GM18498 (cell line): ENCODE measurements around the gene CDK16.
A peak's percentile ranks its signal among the peaks of the same experiment; 100 is the strongest.

Source experiments
- ATAC-seq: cut with Tn5 transposase; IDR thresholded peaks from one replicate; pipeline ENCODE4 v1.9.1; 2021; ENCODE audit warnings: mild to moderate bottlenecking, moderate library complexity; ENCODE audit not compliant: unreplicated experiment

The CDK16 gene

DNA sequence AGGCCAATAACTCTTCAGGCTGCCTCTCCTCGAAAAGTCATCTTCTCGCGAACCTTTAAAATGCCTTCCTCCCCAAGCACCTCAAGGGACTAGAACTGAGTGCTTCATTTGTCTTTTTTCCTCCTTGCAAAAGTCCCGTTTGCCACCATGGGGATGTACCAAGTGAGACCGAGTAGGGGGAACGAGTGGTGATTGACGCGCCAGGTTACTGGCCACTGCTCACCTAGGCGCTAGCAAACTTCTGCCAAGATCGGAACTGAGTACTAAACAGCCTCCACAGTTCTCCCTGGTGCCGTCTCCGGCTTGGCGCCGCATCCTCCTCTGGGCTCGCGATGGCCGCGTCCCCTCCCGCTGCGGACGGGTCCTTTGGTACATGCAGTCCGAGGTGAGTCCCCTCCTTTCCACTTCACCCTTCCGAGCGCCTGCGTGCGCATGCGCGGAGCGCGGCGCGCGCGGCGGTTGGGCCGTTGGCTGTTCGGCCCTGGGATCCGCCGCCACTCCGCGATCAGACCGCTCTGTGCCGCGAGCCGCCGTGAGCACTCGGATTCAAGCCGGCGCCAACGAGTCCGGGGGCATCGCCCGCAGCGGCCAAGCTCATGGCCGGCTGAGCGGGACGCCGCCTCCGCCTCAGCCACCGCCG lies at the start of gene CDK16:
TSS of gene CDK16 (plus strand) at position 402 of the 640 bp plus-strand sequence. CDS start 4,877 bp downstream, outside the sequence.
- peak; percentile 43 for ATAC-seq

DNA sequence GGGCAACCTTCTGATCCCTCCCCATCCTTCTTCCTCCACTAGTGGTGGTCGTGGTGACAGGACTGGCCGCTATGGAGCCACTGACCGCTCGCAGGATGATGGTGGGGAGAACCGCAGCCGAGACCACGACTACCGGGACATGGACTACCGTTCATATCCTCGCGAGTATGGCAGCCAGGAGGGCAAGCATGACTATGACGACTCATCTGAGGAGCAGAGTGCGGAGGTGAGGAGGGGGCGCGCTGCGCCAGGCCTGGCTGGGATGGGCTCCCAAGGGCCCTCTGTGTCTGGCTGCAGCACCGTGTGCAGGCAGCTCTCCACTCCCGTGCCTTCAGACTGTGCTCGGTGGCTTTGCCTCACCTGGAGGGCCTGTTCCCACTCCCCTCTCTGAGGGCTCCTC lies 49.2 kb upstream of the CDK16 start:
- no peak for ATAC-seq

DNA sequence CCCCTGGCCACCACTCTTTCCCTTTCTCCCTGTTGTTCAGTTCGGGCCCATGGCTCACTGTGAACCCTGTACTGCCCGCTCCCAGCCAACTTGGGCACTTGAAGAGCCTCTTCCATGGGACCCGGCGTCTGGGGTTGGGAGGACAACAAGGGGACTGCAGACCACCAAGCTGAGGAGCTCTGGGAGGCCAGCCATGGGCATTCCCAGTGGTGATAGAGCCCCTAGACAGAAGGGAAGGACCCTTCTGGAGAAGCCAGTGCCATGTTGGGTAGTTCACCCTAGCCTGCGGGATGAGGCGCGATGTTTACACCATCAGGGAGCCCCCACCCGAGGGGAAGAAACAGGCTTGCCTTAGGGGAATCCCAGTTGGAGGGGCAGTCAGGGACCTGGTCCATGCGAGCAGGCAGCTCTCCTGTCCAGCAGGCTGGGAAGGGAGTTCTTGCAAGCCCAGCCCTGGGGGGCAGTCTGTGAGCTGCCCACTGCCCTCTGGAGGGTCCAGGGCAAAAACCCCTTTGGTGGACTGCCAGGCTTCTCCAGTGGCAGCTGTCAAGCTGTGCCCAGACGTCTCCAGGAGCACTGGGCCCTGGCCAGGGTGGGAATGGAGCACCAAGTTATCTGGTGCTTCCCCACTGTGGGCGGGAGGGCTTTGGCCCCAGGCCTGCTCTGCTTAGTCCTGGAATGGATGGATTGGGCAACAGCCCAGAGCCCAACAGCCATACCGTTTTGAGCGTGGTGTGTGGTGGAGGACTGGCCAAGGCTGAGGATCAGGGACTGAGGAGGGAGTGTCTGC lies 48.6 kb upstream of the CDK16 start:
- no peak for ATAC-seq

DNA sequence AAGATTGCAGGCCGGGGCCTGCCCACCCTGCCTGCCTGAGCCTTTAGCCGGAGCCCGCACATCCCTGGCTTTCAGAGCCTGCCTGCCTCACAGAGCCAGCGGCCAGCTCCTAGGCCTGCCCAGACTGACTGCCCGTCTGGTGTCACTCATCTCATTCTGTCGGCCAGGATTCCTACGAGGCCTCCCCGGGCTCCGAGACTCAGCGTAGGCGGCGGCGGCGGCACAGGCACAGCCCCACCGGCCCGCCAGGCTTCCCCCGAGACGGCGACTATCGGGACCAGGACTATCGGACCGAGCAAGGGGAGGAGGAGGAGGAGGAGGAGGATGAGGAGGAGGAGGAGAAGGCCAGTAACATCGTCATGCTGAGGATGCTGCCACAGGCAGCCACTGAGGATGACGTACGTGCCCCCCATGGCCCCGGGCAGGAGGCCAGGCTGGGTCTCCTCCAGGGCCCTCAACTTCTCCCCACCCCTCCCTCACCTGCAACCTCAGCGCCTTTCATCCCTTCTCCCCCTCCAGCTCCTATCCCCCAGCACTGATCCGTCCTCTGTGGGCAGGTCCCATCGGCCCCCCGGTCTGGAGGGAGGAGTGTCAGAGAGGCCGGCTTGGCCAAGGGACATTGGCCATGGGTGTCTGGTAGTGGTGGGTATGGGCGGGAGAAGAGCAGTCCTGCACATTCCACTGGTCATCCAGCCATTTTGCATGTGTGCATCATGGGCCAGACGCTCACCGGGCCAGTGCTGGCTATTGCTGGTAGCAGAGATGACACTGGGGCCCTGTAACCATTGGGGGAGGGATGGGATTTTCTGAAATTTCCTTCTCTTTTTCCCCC lies 47.4 kb upstream of the CDK16 start:
- no peak for ATAC-seq

DNA sequence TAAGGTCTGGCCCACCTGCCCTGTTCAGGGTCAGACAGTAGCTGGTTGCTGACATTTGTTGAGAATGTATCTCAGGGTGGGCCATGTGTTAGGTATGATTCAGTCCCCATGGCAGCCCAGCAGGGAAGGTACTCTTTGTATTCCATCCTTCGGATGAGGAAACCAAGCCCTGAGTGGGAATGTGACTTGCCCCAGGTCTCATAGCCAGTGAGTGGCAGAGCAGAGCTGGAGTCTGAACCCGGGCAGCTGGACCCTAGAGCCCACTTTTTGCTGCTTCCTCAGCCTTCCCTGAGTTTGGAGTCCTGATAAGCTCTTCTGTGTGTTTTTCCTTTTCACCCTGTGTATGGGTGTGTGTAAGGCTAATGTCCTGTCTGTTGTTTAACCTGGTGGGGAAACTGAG lies 46.5 kb upstream of the CDK16 start:
- ATAC-seq, result no peak

DNA sequence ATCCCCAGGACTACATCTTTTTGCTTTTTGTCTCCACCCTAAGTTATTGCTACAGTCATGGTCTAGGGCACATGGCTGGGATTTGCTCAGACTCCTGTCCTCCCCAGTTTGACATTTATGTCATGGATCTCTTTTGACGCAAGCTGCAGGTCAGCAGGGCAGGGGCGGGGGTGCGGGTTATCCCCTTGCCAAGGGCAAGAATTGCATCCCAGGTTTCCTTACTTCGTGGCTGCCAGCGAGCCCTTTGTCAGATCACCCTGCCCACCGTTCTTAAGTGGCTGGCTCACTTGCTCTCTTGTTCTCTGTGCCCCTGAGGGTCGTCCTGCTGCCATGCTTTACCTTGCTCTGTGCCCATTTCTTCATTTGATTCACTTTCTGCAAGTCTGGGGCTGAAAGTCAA lies 45.9 kb upstream of the CDK16 start:
- no peak for ATAC-seq

DNA sequence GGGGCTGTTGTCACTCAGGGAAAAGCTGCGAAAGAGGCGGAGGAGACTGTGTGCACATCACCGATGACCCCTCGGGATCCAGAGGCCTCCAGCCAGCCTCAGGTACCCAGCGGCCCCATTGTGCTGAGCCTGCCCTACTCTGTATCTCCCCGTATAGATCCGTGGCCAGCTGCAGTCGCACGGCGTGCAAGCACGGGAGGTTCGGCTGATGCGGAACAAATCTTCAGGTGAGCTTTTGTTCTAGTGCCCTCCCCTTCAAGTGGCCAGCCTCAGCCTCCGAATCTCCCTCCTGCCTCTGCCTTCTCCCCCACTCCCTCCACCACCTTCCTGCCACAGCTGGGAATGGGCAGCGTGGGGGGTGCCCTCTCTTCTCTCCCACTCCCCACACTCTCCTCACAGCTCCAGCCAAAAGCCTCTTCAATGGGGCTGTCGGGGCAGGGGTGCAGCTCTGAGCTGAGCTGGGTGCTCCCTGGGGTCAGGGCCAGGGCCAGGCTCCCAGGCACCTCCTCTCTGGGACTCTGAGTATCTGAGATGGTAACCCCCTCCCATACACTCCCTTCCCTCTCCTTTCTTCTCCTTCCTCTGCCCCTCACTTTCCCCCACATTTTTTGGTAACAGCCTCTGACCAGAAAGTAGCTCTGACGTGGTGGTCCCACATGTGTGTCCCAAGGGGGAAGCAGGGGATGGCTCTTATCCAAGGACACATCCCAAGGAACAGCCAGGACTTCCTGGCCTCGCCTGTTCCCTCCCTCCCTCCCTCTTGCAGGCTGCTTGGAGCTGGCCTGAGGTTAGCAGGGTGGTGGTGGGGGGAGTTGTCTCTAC lies 45.3 kb upstream of the CDK16 start:
- ATAC-seq, result no peak

DNA sequence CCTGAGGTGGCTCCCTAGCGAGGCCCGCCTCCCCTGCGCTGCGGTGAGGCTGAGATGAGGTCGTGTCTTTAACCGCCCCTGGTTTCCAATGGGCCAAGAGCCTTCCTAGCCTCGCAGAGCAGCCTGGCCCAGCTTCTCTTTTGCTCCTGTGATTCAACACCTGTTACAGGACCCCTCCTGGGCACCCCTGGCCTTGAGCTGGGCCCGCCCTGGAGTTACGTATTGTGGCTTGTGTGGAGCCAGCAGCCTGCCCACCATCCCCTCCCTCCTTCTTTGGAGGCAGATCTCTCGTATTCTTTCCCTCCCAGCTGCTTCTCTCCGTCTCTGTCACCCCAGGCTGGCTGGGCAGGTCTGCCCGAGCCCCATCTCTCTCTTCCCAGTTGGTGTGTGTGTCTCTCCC lies 44.1 kb upstream of the CDK16 start:
- no peak for ATAC-seq

DNA sequence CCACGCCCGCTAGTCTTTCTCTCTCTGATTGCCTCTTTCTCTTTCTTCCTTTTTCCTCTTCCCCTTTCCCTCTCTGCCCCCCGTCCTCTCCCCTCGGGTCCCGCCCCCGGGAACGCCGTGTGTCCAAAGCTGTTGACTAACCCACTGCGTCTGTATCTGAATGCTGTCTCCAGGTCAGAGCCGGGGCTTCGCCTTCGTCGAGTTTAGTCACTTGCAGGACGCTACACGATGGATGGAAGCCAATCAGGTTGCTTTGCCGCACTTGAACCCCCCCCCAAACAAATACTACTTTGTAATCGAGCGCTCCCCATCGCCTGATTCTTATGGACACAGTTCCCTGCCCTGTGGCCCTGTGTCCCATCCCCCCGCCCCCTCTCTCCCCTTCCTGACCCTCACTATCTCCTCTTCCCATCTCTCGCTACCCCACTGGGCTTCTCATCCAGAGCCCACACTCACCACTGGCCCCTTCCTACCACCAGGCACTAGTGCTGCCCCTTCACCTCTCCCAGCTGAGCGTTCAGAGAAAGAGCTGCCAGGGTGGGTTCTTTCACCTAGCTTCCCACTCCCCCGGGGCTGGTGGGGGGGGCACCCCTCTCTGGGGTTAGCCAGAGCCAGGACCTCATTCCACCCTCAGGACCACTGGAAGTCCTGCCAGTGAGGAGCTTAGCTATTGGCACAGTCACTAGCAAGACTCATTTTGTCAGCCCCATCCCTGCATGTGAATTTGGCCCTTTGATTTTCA lies 43.5 kb upstream of the CDK16 start:
- ATAC-seq, result no peak

DNA sequence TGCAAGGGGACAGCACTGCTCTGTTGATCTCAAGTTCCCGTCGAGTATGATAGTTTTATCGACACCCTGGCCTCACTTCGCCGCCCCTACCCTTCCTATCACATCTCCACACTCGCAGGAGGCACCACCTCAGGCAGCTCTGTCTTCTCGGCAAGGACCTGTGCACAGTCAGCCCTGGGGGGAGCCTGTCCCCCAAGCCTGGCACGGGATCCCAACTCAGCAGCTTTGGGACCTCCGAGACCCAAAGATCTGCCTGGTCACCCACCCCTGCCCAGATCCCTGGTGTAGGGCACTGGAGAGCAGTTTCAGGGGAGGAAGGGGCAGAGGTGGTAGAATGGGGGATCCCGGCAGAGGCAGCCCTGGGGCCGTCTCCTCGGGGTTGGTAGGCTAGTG lies 42.9 kb upstream of the CDK16 start:
- no peak for ATAC-seq

DNA sequence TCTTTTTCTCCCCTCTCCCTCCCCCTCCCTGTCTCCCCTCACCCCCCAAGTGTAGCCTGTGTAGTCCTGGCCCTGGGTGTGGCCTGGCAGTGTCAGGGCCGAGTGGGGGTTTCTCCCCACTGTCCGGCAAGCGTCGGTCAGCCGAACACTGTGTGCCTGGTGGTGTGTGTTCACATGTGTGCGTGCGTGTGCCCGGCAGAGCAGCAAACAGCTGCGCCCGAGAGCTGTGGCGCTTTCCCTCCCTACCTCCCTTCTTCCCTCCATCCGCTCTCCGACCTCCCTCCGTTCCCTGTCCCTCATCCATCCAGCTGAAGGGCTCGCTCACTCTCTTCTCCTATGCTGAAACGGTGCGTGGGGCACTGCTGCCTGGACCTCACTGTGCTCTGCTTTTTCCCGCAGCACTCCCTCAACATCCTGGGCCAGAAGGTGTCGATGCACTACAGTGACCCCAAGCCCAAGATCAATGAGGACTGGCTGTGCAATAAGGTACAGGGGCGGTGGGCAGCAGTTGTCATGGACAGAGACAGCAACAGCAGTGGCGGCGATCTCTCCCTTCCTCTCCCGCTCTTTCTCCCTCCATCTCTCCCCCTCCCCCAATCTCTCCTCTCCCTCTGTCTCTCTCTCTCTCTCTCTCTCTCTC lies 42.3 kb upstream of the CDK16 start:
- ATAC-seq, result no peak

DNA sequence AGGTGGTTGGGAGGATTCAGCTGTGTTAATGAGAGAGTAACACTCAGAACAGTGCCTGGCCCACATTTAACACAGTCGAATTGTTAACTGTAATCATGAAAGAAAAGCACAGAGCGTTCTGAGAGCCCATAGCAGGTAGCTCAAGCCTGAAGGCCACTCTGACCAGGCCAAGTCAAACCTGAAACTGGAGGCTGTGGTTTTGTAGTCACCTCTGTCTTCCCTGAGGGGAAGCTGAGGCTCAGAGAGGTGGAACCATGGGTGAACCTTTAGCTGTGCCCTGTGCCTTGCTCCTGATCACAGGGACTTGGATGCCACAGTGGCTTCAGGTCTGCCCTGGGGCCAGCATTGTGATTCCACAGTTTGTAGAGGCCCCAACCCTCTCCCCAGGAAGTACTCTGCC lies 41.4 kb upstream of the CDK16 start:
- ATAC-seq, result no peak

DNA sequence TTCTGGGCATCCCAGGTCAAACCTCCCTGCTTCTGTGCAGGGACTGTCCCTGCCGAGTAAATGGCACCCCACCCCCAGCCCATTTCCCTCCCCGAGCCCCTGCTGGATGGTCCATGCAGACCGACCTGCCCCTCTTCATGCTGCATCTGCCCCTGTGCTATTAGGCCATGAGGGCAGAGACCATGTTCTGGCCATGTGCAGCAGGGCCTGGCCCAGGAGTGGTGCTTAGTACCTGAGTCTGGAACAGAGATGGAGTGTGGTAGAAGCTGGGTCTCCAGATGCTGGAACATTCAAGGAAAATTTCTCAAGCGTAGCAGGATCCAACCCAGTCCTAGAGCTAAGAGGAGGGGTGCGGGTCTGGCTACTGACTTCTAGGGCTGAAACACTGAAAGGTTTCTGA lies 40.1 kb upstream of the CDK16 start:
- ATAC-seq, result no peak

DNA sequence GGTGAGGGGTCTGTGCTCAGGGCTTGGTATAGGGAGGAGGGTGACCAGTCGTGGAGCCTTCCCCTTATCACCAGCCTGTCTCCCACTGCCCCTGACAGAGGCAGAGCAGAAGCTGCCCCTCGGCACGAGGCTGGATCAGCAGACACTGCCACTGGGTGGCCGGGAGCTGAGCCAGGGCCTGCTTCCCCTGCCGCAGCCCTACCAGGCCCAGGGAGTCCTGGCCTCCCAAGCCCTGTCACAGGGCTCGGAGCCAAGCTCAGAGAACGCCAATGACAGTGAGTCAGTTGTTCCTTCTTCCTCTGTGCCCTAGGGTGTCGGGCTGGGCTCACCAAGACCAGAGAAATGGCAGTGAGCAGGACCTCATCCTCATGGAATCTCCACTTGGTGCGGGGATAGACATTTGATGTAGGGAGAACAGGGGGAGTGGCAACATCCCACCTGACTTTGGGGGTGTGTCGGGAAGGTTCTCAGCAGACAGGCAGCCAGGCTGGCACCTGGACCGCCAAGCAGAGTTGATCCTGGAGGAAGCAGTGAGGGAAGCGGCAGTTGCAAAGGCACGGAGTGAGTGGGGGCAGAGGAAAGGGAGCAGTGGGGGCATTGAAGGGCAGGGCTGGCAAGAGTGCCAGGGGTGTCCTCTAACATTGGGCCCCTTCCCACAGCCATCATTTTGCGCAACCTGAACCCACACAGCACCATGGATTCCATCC lies 39.1 kb upstream of the CDK16 start:
- ATAC-seq, result no peak

DNA sequence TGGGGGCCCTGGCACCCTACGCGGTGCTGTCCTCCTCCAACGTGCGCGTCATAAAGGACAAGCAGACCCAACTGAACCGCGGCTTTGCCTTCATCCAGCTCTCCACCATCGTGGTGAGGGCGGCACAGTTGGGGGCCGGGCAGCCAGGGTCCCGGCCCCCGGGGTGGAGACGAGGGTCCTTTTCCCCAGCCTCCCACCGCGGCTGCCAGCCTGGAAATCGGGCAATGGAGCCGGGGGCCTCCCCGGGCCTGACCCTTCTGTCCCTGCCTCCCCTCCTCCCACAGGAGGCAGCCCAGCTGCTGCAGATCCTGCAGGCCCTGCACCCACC lies 38.6 kb upstream of the CDK16 start:
- ATAC-seq, result no peak

DNA sequence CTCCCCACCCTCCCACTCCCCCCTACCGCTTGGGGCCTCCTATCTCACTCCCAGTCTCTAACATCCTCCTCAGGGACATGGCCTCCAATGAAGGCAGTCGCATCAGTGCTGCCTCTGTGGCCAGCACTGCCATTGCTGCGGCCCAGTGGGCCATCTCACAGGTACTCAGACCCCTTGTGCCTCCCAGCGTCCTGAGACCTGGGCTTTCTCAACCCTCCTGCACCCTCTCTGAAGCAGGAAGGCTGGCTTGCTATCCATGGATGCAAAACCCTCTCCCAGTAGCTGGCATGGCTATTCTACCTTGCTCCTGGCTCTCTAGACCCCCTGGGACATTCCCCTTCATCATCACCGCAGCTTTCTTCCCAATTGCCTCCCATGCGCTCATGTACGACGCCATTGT lies 38.1 kb upstream of the CDK16 start:
- ATAC-seq, result no peak

DNA sequence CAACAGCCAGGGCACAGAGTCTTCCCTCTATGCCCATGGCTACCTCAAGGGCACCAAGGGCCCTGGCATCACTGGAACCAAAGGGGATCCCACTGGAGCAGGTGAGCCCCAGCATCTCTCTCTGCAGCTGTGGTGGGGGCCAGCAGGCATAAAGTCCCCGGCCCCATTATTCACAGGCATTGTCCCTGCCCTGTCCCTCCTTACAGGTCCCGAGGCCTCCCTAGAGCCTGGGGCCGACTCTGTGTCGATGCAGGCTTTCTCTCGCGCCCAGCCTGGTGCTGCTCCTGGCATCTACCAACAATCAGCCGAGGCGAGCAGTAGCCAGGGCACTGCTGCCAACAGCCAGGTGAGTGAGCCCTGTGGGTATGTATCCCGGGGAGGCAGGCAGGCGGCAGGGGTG lies 37.2 kb upstream of the CDK16 start:
- ATAC-seq, result no peak

DNA sequence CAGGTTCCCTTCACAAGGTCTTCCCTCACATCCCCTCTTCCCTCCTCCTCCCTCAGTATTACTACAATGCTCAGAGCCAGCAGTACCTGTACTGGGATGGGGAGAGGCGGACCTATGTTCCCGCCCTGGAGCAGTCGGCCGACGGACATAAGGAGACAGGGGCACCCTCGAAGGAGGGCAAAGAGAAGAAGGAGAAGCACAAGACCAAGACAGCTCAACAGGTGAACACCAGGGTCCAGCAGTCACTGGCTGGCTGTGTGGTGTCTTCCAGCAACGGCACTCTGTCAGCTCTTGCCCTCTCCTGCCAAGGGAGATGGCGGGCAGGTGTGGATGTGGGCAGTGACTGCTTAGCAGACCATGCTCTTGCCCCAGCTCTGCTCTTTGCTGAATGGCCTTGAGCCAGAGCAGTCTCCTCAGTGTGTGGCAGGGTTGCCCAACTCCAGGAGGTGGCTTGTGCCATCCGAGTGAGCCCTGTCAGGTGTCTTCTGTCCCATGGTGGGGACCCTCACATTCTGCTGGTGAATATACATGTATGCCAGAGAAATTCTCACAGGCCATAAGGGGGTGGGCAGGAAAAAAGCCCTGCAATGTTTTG lies 36.3 kb upstream of the CDK16 start:
- ATAC-seq, result no peak

DNA sequence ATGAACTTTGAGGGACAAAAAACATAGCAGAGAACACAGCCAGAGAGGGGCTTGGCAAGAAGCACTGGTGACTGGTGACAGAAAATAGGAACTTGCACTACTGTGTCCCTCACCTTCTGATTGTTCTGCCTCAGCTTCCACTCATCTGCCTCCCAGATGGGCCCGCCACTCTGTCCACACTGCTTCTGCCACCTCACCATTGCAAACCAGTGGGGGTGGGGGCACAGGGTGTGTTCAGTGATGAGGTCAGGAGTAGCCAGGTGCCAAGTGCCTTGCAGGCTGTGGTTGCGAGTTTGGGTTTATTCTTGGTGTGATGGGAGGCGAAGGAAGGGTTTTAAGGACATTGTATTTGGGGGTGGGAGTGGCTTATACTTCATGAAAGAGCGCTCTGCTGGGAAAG lies 34.0 kb upstream of the CDK16 start:
- ATAC-seq, result no peak
